Nephron progenitor cell (in vitro differentiated cells): Measurements from ENCODE around the gene ST7.

ENCODE experiments used
- DNase-seq: peaks from one replicate; pipeline ENCODE4 v3.0.0; 2021
- H3K27ac Mint-ChIP-seq: 2 replicates; pipeline ENCODE4 v1.8.0; 2021; ENCODE audit warnings: mild to moderate bottlenecking, moderate library complexity, mixed read lengths
- H3K27me3 Mint-ChIP-seq: 2 replicates; pipeline ENCODE4 v1.8.0; 2021; ENCODE audit warnings: mild to moderate bottlenecking, low read depth, mixed read lengths; ENCODE audit not compliant: poor library complexity
- H3K36me3 Mint-ChIP-seq: 2 replicates; pipeline ENCODE4 v1.8.0; 2021; ENCODE audit warnings: low read depth, mixed read lengths
- H3K4me1 Mint-ChIP-seq: 2 replicates; pipeline ENCODE4 v1.8.0; 2021; ENCODE audit warnings: mixed read lengths
- H3K4me3 Mint-ChIP-seq: 2 replicates; pipeline ENCODE4 v1.8.0; 2021; ENCODE audit warnings: mild to moderate bottlenecking, moderate library complexity, mixed read lengths
- H3K9me3 Mint-ChIP-seq: 2 replicates; pipeline ENCODE4 v1.8.0; 2021; ENCODE audit warnings: mild to moderate bottlenecking, moderate library complexity, mixed read lengths
- CTCF ChIP-seq: fragments of 200-600 bp; sonication (generic); IDR thresholded peaks from 2 replicates; pipeline ENCODE4 v1.5.0; 2021; ENCODE audit warnings: antibody characterized with exemption

ST7 gene

GRCh38 chr7:117145333-117145732, 192.0 kb downstream of the ST7 start:
- Mint-ChIP-seq H3K4me3 (no peak overlapping the region), H3K4me1 (peaks cover 22% of the 10 kb centered on the region), H3K27ac (no peak overlapping the region), H3K9me3 (no peaks in the 10 kb centered on the region), H3K36me3 (peaks cover 8% of the 10 kb centered on the region), H3K27me3 (no peaks in the 10 kb centered on the region)
- DNase-seq: no peak
- no peak for TF ChIP-seq CTCF

- Mint-ChIP-seq H3K9me3 (no peaks in the 10 kb centered on the region), H3K36me3 (peaks cover 8% of the 10 kb centered on the region), H3K27me3 (no peaks in the 10 kb centered on the region), H3K4me3 (no peak overlapping the region), H3K4me1 (peaks cover 25% of the 10 kb centered on the region), H3K27ac (peak overlapping the region; percentile 1)
- no peak for DNase-seq
- no peak for TF ChIP-seq CTCF
Measured at GRCh38 chr7:117146059-117146458, 192.8 kb downstream of the ST7 start.

GRCh38 chr7:117146511-117146910, 193.2 kb downstream of the ST7 start:
- H3K27me3 Mint-ChIP-seq: no peaks in the 10 kb centered on the region
- H3K27ac Mint-ChIP-seq: peak overlapping the region; percentile 1
- peaks cover 25% of the 10 kb centered on the region for H3K4me1 Mint-ChIP-seq
- no peak for DNase-seq
- peaks cover 8% of the 10 kb centered on the region for H3K36me3 Mint-ChIP-seq
- no peak for TF ChIP-seq CTCF
- no peaks in the 10 kb centered on the region for H3K9me3 Mint-ChIP-seq
- no peak overlapping the region for H3K4me3 Mint-ChIP-seq

GRCh38 chr7:117148971-117149370, 195.7 kb downstream of the ST7 start:
- DNase-seq: no peak
- Mint-ChIP-seq H3K27me3 (no peaks in the 10 kb centered on the region), H3K9me3 (no peaks in the 10 kb centered on the region), H3K4me1 (peaks cover 19% of the 10 kb centered on the region), H3K27ac (no peak overlapping the region), H3K36me3 (no peaks in the 10 kb centered on the region), H3K4me3 (no peak overlapping the region)
- no peak for TF ChIP-seq CTCF

- Mint-ChIP-seq H3K36me3 (no peaks in the 10 kb centered on the region), H3K4me3 (no peak overlapping the region), H3K9me3 (no peaks in the 10 kb centered on the region), H3K27me3 (no peaks in the 10 kb centered on the region), H3K4me1 (peaks cover 19% of the 10 kb centered on the region), H3K27ac (no peak overlapping the region)
- TF ChIP-seq CTCF: no peak
- no peak for DNase-seq
Measured at GRCh38 chr7:117149692-117150091, 196.4 kb downstream of the ST7 start.

GRCh38 chr7:117152213-117153007, 199.1 kb downstream of the ST7 start:
- no peak for DNase-seq
- no peak for TF ChIP-seq CTCF
- Mint-ChIP-seq H3K27ac (no peak overlapping the region), H3K36me3 (no peaks in the 10 kb centered on the region), H3K27me3 (no peaks in the 10 kb centered on the region), H3K4me1 (peaks cover 7% of the 10 kb centered on the region), H3K9me3 (no peaks in the 10 kb centered on the region), H3K4me3 (no peak overlapping the region)
